H1 (cell line): ENCODE measurements around the gene ATOH7. TPM values are rescaled to one million over a fixed set of nuclear protein-coding genes. Genes with fewer than 3 reads are reported as not detected.

ENCODE experiments used
- CTCF ChIA-PET: fragments of 300-600 bp; sonication (Branson Sonifier 250); formaldehyde crosslinking; loops from one replicate; lab custom pipeline; 2021; ENCODE audit not compliant: partially characterized antibody; lab: Charles Lee
- POLR2A ChIA-PET: fragments of 300-600 bp; sonication (Branson Sonifier 250); formaldehyde crosslinking; loops from one replicate; lab custom pipeline; 2021; ENCODE audit warnings: inconsistent platforms; ENCODE audit not compliant: partially characterized antibody; lab: Charles Lee
- DNase-seq, 2 experiments: peaks; one replicate each; pipeline versions ENCODE4 v3.0.0 to v3.0.0-alpha.2; 2010 to 2022; ENCODE audit warnings: low spot score in 2 of 2, low read depth in 1 of 2, mixed read lengths in 1 of 2
- FAIRE-seq: peaks from 2 replicates; lab custom pipeline; 2011; peaks lifted over from hg19 to GRCh38; lab: Jason Lieb, UNC
- H2AFZ ChIP-seq: 2 replicates; pipeline ENCODE4 v1.8.1; 2012; ENCODE audit warnings: low read length, inconsistent platforms
- H2AK5ac ChIP-seq: 2 replicates; pipeline ENCODE4 v1.6.1; 2013; ENCODE audit warnings: low read depth, low read length
- H2BK120ac ChIP-seq: replicated peaks from 2 replicates; pipeline ENCODE3; 2013; ENCODE audit warnings: low read depth, low read length, inconsistent platforms
- H2BK12ac ChIP-seq: 2 replicates; pipeline ENCODE4 v1.6.1; 2013; ENCODE audit warnings: low read depth, low read length
- H2BK15ac ChIP-seq: 2 replicates; pipeline ENCODE4 v1.6.1; 2013; ENCODE audit warnings: low read length
- H2BK20ac ChIP-seq: 2 replicates; pipeline ENCODE4 v1.6.1; 2013; ENCODE audit warnings: low read length
- H2BK5ac ChIP-seq: 2 replicates; pipeline ENCODE4 v1.6.1; 2013; ENCODE audit warnings: low read depth, low read length
- H3K14ac ChIP-seq: 2 replicates; pipeline ENCODE4 v1.6.1; 2013; ENCODE audit warnings: inconsistent platforms; ENCODE audit not compliant: insufficient read length
- H3K18ac ChIP-seq: 2 replicates; pipeline ENCODE4 v1.6.1; 2013; ENCODE audit warnings: low read length; ENCODE audit errors: extremely low read depth
- H3K23ac ChIP-seq: 2 replicates; pipeline ENCODE4 v1.6.1; 2013; ENCODE audit warnings: inconsistent platforms; ENCODE audit not compliant: insufficient read length
- H3K23me2 ChIP-seq: 2 replicates; pipeline ENCODE4 v1.6.1; 2013; ENCODE audit warnings: low read depth, low read length
- H3K27ac ChIP-seq: 2 replicates; pipeline ENCODE4 v1.6.1; 2011; ENCODE audit warnings: low read depth, low read length, inconsistent platforms
- H3K27me3 ChIP-seq, 4 experiments: replicated peaks in 1 of 4; 1 replicate in 1 of 4; 2 replicates in 3 of 4; pipeline versions ENCODE4 v1.6.1 to v1.8.1; 2011 to 2013; ENCODE audit warnings: low read length in 3 of 4, mild to moderate bottlenecking in 3 of 4, inconsistent platforms in 2 of 4, mixed read lengths in 2 of 4, moderate library complexity in 1 of 4; ENCODE audit not compliant: control insufficient read depth in 3 of 4, insufficient read depth in 3 of 4; ENCODE audit errors: extremely low read depth in 1 of 4
- H3K36me3 ChIP-seq, 4 experiments: 2 replicates each; pipeline versions ENCODE4 v1.6.1 to v1.8.1; 2011 to 2013; ENCODE audit warnings: mild to moderate bottlenecking in 4 of 4, low read length in 3 of 4, moderate library complexity in 2 of 4, control low read depth in 1 of 4, inconsistent platforms in 1 of 4; ENCODE audit not compliant: insufficient read depth in 4 of 4, control insufficient read depth in 2 of 4
- H3K4ac ChIP-seq: replicated peaks from 2 replicates; pipeline ENCODE3; 2013; ENCODE audit warnings: low read length, low read depth, mixed read lengths, inconsistent platforms; ENCODE audit not compliant: insufficient read length
- H3K4me1 ChIP-seq, 4 experiments: replicated peaks in 1 of 4; 1 replicate in 1 of 4; 2 replicates in 3 of 4; pipeline versions ENCODE4 v1.6.1 to v1.8.1; 2011 to 2013; ENCODE audit warnings: low read length in 3 of 4, inconsistent platforms in 2 of 4, mixed read lengths in 1 of 4; ENCODE audit not compliant: insufficient read depth in 4 of 4, control insufficient read depth in 3 of 4
- H3K4me2 ChIP-seq, 2 experiments: 2 replicates each; pipeline versions ENCODE4 v1.6.1 to v1.8.1; 2011 to 2013; ENCODE audit warnings: low read depth in 2 of 2, low read length in 2 of 2, control low read depth in 1 of 2, inconsistent platforms in 1 of 2, mild to moderate bottlenecking in 1 of 2; ENCODE audit not compliant: insufficient read depth in 1 of 2
- H3K4me3 ChIP-seq, 4 experiments: fragments of 200-600, 300-600 bp in 1 of 4; sonication (generic), shearing (Covaris generic), sonication (Bioruptor Twin) in 1 of 4; 2 replicates each; pipeline versions ENCODE4 v1.5.1 to v1.8.1; 2011 to 2016; ENCODE audit warnings: low read length in 4 of 4, low read depth in 3 of 4, control low read depth in 2 of 4, inconsistent platforms in 2 of 4, mild to moderate bottlenecking in 2 of 4, mixed read lengths in 1 of 4, moderate library complexity in 1 of 4; ENCODE audit not compliant: insufficient read depth in 2 of 4; ENCODE audit errors: extremely low read depth in 1 of 4
- H3K56ac ChIP-seq: replicated peaks from 2 replicates; pipeline ENCODE3; 2013; ENCODE audit warnings: low read depth, mild to moderate bottlenecking, mixed read lengths, low read length, inconsistent platforms; ENCODE audit not compliant: insufficient read length
- H3K79me1 ChIP-seq: 2 replicates; pipeline ENCODE4 v1.6.1; 2013; ENCODE audit warnings: low read depth, low read length, control low read depth
- H3K79me2 ChIP-seq, 2 experiments: 2 replicates each; pipeline versions ENCODE4 v1.6.1 to v1.8.1; 2012 to 2013; ENCODE audit warnings: low read length in 2 of 2, mild to moderate bottlenecking in 2 of 2, inconsistent platforms in 1 of 2; ENCODE audit not compliant: insufficient read depth in 2 of 2, control insufficient read depth in 1 of 2
- H3K9ac ChIP-seq, 4 experiments: replicated peaks in 1 of 4; 1 replicate in 1 of 4; 2 replicates in 3 of 4; pipeline versions ENCODE4 v1.6.1 to v1.8.1; 2011 to 2013; ENCODE audit warnings: low read depth in 3 of 4, low read length in 3 of 4, control low read depth in 2 of 4, mild to moderate bottlenecking in 2 of 4, moderate library complexity in 2 of 4, inconsistent platforms in 1 of 4; ENCODE audit errors: extremely low read depth in 1 of 4
- H3K9me3 ChIP-seq, 2 experiments: 2 replicates each; pipeline versions ENCODE4 v1.6.1 to v1.8.1; 2012 to 2013; ENCODE audit warnings: mild to moderate bottlenecking in 2 of 2, moderate library complexity in 2 of 2, control low read depth in 1 of 2, inconsistent platforms in 1 of 2, low read depth in 1 of 2, low read length in 1 of 2, mixed read lengths in 1 of 2; ENCODE audit not compliant: insufficient read depth in 2 of 2
- H4K20me1 ChIP-seq, 2 experiments: replicated peaks in 1 of 2; 2 replicates each; pipeline versions ENCODE3 to v1.8.1; 2011 to 2013; ENCODE audit warnings: inconsistent platforms in 2 of 2, low read length in 2 of 2, mild to moderate bottlenecking in 1 of 2; ENCODE audit not compliant: insufficient read depth in 2 of 2, control insufficient read depth in 1 of 2
- H4K5ac ChIP-seq: 2 replicates; pipeline ENCODE4 v1.6.1; 2013; ENCODE audit warnings: low read length, low read depth, mixed read lengths, inconsistent platforms; ENCODE audit not compliant: insufficient read length
- H4K8ac ChIP-seq: 2 replicates; pipeline ENCODE4 v1.8.0; 2013; ENCODE audit warnings: mild to moderate bottlenecking, moderate library complexity, low read length, inconsistent platforms; ENCODE audit not compliant: insufficient read depth; ENCODE audit errors: extremely low read depth
- H4K91ac ChIP-seq: replicated peaks from 2 replicates; pipeline ENCODE3; 2013; ENCODE audit warnings: low read length, mixed read lengths, inconsistent platforms; ENCODE audit not compliant: insufficient read length
- WGBS, 2 experiments: shearing (Covaris generic) in 1 of 2; methylation state at CpG; one replicate each; pipeline versions ENCODE4 v1.1.6 to v1.1.7; 2013 to 2015; ENCODE audit warnings: low lambda C conversion rate in 2 of 2, mixed read lengths in 2 of 2, inconsistent platforms in 1 of 2, low coverage in 1 of 2, missing lambda C conversion rate in 1 of 2; ENCODE audit not compliant: insufficient replicate concordance in 2 of 2, insufficient coverage in 1 of 2, insufficient read length in 1 of 2; ENCODE audit errors: extremely low coverage in 1 of 2, missing lambda C conversion rate in 1 of 2; 5-methylcytosine and 5-hydroxymethylcytosine counted together
- polyA plus RNA-seq, 7 experiments: library from polyadenylated mRNA; depleted of rRNA in 3 of 7; stranded (reverse) in 5 of 7; unstranded in 2 of 7; fragments of >200 nt in 5 of 7; fragments of 200-250 nt in 2 of 7; gene quantifications; 1 replicate in 5 of 7; 2 replicates in 1 of 7; 4 replicates in 1 of 7; pipeline versions ENCODE4 v1.2.1 to v1.2.3, GENCODE V29; 2011 to 2013; ENCODE audit warnings: missing spikeins in 2 of 7, mixed read lengths in 2 of 7
- total RNA-seq: library from RNA; stranded (reverse); fragmentation: NEBNext Ultra II Directional; extraction: Animal tissue kit (Norgen Biotek cat#: 25700); gene quantifications from 2 replicates; pipeline ENCODE4 v1.2.1, GENCODE V29; 2021

ATOH7 gene
- total and polyA plus RNA-seq, 2 of the 8 experiments (the other 6 are each of a cell fraction or from before 2014, with no cell fraction given) = 0.39 to 1.0 TPM

GRCh38 chr10:68222391-68222790 lies 9.5 kb downstream of the ATOH7 start:
- no peaks in the 10 kb centered on the region for H3K4me1 ChIP-seq
- H3K9ac ChIP-seq = no peak overlapping the region
- no peak overlapping the region for H3K56ac ChIP-seq
- no peak overlapping the region for H4K5ac ChIP-seq
- no peak overlapping the region for H2AFZ ChIP-seq
- CTCF ChIA-PET = interaction anchor here (1.1 to 2.8 kb wide), 3 partner anchors 10 to 95 kb away, joined by 3 to 19 read pairs (median 5); no protein-coding TSS in a partner anchor
- H2BK120ac ChIP-seq = no peak overlapping the region
- no peak overlapping the region for H3K4me3 ChIP-seq
- no peak overlapping the region for H3K23ac ChIP-seq
- no peak overlapping the region for H3K27ac ChIP-seq
- no peaks in the 10 kb centered on the region for H3K27me3 ChIP-seq
- no peaks in the 10 kb centered on the region for H4K20me1 ChIP-seq
- H3K23me2 ChIP-seq = no peaks in the 10 kb centered on the region
- H2AK5ac ChIP-seq = no peak overlapping the region
- H4K8ac ChIP-seq = no peak overlapping the region
- H4K91ac ChIP-seq = no peak overlapping the region
- POLR2A ChIA-PET = interaction anchor here (0.7 to 2.0 kb wide), 2 partner anchors 10 to 111 kb away, joined by 4 to 11 read pairs; partner anchors contain the start of genes ATOH7 and PBLD
- no peak overlapping the region for H3K4me2 ChIP-seq
- WGBS, 2 experiments = 88% methylated on average over 2 of the region's 2 CpGs; no CpG with 5 or more reads in 1 of the 2 experiments
- DNase-seq (no peak), FAIRE-seq (no peak)
- no peak overlapping the region for H2BK20ac ChIP-seq
- no peak overlapping the region for H3K4ac ChIP-seq
- no peaks in the 10 kb centered on the region for H3K79me2 ChIP-seq
- H3K79me1 ChIP-seq = no peaks in the 10 kb centered on the region
- H2BK15ac ChIP-seq = no peak overlapping the region
- no peak overlapping the region for H3K14ac ChIP-seq
- no peak overlapping the region for H2BK12ac ChIP-seq
- no peaks in the 10 kb centered on the region for H3K9me3 ChIP-seq
- no peak overlapping the region for H2BK5ac ChIP-seq
- no peaks in the 10 kb centered on the region for H3K36me3 ChIP-seq
- no peak overlapping the region for H3K18ac ChIP-seq
